Nephron (organoid): Measurements from ENCODE around the gene ACTN3.
A peak's percentile ranks its signal among the peaks of the same experiment; 100 is the strongest.

ENCODE experiments used
- H3K27ac Mint-ChIP-seq, 3 experiments: 2 replicates each; pipeline ENCODE4 v1.8.0; 2020; ENCODE audit warnings: mixed read lengths in 3 of 3, mild to moderate bottlenecking in 2 of 3, moderate library complexity in 1 of 3
- H3K27me3 Mint-ChIP-seq: 2 replicates; pipeline ENCODE4 v1.8.0; 2021; ENCODE audit warnings: low read depth, mild to moderate bottlenecking, moderate library complexity, mixed read lengths
- H3K36me3 Mint-ChIP-seq: 2 replicates; pipeline ENCODE4 v1.8.0; 2020; ENCODE audit warnings: low read depth, mixed read lengths
- H3K4me1 Mint-ChIP-seq: 2 replicates; pipeline ENCODE4 v1.8.0; 2020; ENCODE audit warnings: mixed read lengths
- H3K4me3 Mint-ChIP-seq, 3 experiments: 2 replicates each; pipeline ENCODE4 v1.8.0; 2020; ENCODE audit warnings: mild to moderate bottlenecking in 3 of 3, mixed read lengths in 3 of 3, moderate library complexity in 2 of 3
- H3K9me3 Mint-ChIP-seq: 2 replicates; pipeline ENCODE4 v1.8.0; 2020; ENCODE audit warnings: mixed read lengths
- CTCF ChIP-seq, 3 experiments: fragments of 200-600 bp; sonication (generic); IDR thresholded peaks; one replicate each; pipeline ENCODE4 v1.5.0; 2021; ENCODE audit warnings: antibody characterized with exemption in 3 of 3; ENCODE audit not compliant: unreplicated experiment in 3 of 3

ACTN3 gene

DNA sequence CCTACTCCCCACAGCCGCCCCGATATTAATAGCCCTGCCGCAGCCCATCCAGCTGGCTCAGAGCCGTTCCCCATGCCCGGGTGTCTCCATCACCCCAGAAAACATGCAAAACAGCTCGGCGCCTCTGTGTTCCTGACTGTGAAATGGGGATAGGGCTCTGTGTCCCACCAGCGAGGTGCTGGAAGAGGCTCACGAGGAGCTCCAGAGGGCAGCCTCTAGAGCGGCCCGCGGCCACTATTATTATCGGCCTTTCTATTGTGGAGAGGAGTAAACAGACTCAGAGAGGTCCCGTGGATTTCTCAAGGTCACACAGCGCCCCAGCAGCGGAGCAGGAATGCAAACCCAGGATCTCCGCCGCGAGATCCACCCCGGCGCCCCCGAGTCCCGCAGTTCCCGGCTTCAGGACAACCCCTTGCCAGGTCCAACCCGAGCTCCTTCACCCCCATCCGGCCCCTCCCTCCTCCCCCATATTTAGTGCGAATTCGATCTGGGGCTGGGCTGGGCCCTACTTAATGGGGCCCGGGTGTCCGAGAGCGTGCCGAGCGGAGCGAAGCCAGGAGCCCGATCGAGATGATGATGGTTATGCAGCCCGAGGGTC lies at the start of gene ACTN3:
TSS of gene ACTN3 (plus strand) at position 536 of the 598 bp plus-strand sequence. CDS start at position 571, 35 bp downstream.
- H3K9me3 Mint-ChIP-seq, result no peaks in the 10 kb centered on the region

GRCh38 chr11:66497206-66497605 lies 49.5 kb upstream of the ACTN3 start:
- Mint-ChIP-seq H3K27ac (no peak overlapping the region), H3K4me3 (no peak overlapping the region), H3K4me1 (peaks cover 5% of the 10 kb centered on the region), H3K27me3 (no peaks in the 10 kb centered on the region), H3K9me3 (no peaks in the 10 kb centered on the region), H3K36me3 (peaks cover 3% of the 10 kb centered on the region)
- TF ChIP-seq CTCF (IDR thresholded peaks at IDR 0.05; ENCODE audit: unreplicated experiment in 3 of 3), result no peak

More for the DNA sequence above, at the start of gene ACTN3:
- TF ChIP-seq CTCF (IDR thresholded peaks at IDR 0.05; ENCODE audit: unreplicated experiment in 3 of 3), result no peak
- Mint-ChIP-seq H3K27ac (peak within 1 kb of the TSS; percentile 21 to 34 (median 33)), H3K4me1 (peaks cover 57% of the 10 kb centered on the region), H3K27me3 (peaks cover 4% of the 10 kb centered on the region), H3K4me3 (peak within 1 kb of the TSS; percentile 81 to 84 (median 82)), H3K36me3 (peaks cover 9% of the 10 kb centered on the region)

- TF ChIP-seq CTCF (IDR thresholded peaks at IDR 0.05; ENCODE audit: unreplicated experiment in 3 of 3), result no peak
- Mint-ChIP-seq H3K36me3 (peaks cover 3% of the 10 kb centered on the region), H3K4me3 (no peak overlapping the region), H3K27me3 (no peaks in the 10 kb centered on the region), H3K4me1 (no peaks in the 10 kb centered on the region), H3K9me3 (no peaks in the 10 kb centered on the region), H3K27ac (no peak overlapping the region)
These were observed 48.2 kb upstream of the ACTN3 start for GRCh38 chr11:66498506-66498905.

- Mint-ChIP-seq H3K4me3 (no peak overlapping the region), H3K27ac (no peak overlapping the region), H3K9me3 (no peaks in the 10 kb centered on the region), H3K4me1 (peaks cover 3% of the 10 kb centered on the region), H3K27me3 (no peaks in the 10 kb centered on the region), H3K36me3 (peaks cover 9% of the 10 kb centered on the region)
- no peak for TF ChIP-seq CTCF (IDR thresholded peaks at IDR 0.05; ENCODE audit: unreplicated experiment in 3 of 3)
These were observed 41.4 kb upstream of the ACTN3 start for GRCh38 chr11:66505276-66505816.

GRCh38 chr11:66509131-66509561 lies 37.6 kb upstream of the ACTN3 start:
- Mint-ChIP-seq H3K9me3 (no peaks in the 10 kb centered on the region), H3K27ac (no peak overlapping the region)

More at GRCh38 chr11:66509131-66509561, 37.6 kb upstream of the ACTN3 start:
- peak overlapping the region; percentile 3 to 36 (median 35) for H3K4me3 Mint-ChIP-seq
- no peaks in the 10 kb centered on the region for H3K27me3 Mint-ChIP-seq
- TF ChIP-seq CTCF (IDR thresholded peaks at IDR 0.05; ENCODE audit: unreplicated experiment in 3 of 3), result no peak
- H3K36me3 Mint-ChIP-seq, result peaks cover 12% of the 10 kb centered on the region
- peaks cover 14% of the 10 kb centered on the region for H3K4me1 Mint-ChIP-seq
